GM10847 (cell line): ENCODE results near the gene CES5A.

ENCODE experiments used
- POLR2A ChIP-seq: IDR thresholded peaks from 2 replicates; pipeline ENCODE4 v1.6.1; 2011; ENCODE audit not compliant: insufficient read length; ENCODE audit errors: extremely low read depth

The CES5A gene

DNA sequence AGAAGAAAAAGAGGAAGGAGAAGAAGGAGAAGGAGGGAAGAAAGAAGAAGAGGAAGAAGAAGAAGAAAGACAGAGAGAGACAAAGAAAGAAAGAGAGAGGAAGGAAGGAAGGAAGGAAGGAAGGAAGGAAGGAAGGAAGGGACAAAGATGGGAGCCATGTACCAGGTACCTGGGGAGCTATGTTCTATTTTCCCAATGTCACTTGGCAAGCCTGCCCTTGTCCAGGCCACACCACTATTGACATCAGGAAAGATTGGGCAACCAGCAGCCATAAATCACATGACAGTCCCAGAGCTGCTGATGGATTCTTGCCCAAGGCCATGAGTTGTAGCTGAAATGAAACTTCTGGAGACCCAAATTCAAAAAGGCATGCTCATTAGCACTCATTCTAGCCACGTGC is 39.6 kb downstream of the CES5A start:
- TF ChIP-seq POLR2A: no peak

GRCh38 chr16:55834049-55834448 is 41.1 kb downstream of the CES5A start:
- TF ChIP-seq POLR2A: no peak

DNA sequence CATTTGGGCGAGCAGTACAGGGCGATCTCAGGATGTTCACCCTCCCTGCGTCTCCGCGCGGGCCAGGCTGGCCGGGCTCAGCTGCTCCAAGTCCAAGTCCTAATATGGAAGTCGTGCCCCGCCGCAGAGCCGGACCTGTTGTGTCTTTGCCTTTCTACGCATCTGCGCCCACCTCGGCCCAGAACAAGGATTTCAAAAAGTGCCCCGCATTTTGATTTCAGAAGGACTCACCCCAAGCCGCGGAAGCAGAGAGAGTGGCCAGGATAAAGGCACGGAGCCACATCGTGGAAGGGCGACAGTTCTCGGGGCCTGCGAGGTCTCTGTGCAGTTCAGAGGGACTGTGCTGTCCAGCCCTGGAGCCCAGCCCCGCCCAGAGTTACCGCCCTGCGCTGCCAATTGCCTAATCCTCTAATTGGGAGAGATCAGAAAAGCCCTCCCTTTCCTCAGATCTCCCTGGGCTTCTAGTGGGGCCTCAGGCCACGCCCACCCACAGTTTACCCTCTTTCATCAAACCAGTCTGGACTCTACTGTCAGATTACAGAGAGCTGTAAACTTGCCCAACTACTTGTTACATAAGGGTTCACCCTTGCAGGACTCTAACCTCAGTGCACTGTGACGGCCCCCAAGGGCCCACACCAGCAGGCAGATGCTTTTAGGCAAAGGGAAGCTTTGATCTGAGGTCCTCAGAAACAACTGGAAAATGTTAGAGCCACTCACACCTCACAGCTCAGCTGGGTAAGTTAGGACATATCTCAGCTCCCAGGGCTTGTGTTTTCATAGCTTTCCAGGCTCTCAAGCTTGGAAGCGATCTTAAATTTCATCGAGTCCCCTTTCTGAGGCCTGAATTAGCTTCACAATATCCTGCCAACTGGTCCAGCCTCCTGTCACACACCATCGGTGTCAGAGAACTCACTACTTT is 42.1 kb downstream of the CES5A start, which contains the start of gene CES1:
Gene CES1 (minus strand): TSS at position 324 of the 919 bp plus-strand sequence. CDS start 41 bp downstream, at position 283.
- no peak for TF ChIP-seq POLR2A

GRCh38 chr16:55832425-55832772 is 42.8 kb downstream of the CES5A start:
- TF ChIP-seq POLR2A: no peak

DNA sequence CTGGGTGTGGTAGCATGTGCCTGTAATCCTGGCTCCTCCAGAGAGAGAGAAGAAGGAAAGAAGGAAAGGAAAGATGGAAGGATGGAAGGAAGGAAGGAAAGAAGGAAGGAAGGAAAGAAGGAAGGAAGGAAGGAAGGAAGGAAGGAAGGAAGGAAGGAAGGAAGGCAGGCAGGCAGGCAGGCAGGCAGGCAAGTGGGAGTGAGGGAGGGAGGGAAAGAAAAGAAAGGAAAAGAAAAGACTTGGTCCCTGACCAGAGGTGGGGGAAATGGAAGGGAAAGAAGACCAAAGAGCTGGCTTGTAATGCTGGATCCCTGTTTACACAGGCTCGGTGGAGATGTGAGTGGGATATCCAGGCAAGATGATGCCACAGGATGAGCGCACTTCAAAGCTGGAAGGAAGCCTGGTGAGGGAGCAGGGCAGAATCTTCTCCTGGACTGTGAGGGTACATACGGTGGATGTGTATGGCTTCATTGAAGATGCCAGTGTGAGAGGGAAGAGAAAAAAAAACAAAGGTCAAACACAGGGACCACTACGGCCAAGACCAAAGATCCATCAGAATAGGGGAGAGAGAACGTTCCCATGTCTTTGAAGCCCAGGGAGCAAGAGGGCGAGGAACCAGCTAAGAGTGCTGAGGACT is 44.4 kb downstream of the CES5A start:
- no peak for TF ChIP-seq POLR2A

GRCh38 chr16:55828680-55829079 is 46.5 kb downstream of the CES5A start:
- TF ChIP-seq POLR2A: no peak

DNA sequence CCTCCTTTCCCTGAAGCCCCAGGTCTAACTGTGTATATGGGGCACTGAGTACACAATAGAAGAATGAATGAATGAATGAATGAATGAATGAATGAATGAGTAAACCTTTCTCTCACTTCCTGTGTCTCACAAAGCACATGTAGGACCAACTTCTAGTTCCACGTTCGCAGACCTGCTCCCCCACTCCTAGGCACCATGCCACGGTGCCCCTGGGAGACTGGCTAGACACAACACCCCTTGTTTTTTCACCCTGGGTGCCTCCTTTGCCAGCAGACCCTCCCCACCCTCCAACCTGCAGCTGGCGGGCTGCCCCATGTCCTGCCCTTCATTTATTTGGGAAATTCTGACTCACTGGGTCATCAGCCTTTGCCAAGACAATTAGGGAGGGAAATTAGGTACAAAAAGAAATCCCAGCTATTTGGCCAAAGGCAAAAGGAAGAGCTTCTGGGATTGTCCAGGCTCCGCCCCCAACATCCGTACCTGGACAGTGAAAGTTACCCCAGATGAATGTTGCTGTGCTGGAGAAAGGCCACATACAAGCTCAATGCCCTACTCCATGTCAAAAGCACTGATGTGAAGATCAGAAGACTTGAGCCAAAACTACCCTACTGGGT is 50.0 kb downstream of the CES5A start:
- TF ChIP-seq POLR2A: no peak

DNA sequence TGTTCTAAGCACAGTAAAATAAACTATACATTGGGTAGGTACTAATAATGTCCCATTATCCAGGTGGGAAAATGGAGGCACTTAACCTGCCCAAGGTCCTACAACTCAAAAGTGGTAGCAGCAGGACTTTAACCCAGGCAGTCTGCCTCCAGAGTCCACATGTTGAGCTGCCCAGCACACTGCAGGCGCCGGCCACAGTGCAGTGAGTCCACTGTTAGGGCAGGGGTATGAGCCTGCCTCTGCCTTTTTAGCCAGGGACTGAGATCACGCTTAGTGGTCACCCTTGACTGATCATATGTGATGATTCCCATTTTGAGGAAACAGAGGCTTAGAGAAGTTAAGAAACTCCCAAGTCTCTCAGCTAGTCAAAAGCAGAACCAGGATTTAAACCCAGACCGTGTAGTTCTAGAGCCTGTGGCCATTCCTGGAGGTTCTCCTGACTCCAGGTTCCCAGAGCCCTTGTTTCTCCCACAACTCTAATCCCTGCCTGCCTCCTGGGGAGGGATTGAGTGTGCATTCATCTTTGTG is 50.6 kb downstream of the CES5A start:
- no peak for TF ChIP-seq POLR2A

- no peak for TF ChIP-seq POLR2A
These were observed 52.8 kb downstream of the CES5A start for GRCh38 chr16:55822280-55822810.

DNA sequence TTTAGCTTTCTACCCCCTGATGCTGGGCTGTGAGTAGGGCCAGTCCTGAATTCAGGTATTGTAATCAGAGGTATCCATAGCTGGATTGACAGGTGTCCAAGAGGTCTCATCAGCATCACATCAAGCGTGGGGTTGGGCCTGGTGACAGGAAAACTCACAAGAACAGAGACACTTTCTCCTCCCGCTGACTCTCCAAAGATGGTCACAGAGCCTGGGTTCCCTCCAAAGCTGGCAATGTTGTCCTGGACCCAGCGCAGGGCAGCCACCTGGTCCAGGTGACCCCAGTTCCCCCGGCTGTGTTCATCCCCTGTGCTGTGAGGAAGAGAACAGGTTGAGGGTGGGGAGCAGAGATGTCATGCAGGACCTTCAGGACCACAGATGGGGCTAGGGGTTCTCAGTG is 54.0 kb downstream of the CES5A start:
- no peak for TF ChIP-seq POLR2A

- TF ChIP-seq POLR2A: no peak
These were observed 54.6 kb downstream of the CES5A start for GRCh38 chr16:55820615-55821014.

GRCh38 chr16:55817236-55817912 is 57.8 kb downstream of the CES5A start:
- TF ChIP-seq POLR2A: no peak

GRCh38 chr16:55815320-55815719 is 59.9 kb downstream of the CES5A start:
- no peak for TF ChIP-seq POLR2A

- TF ChIP-seq POLR2A: no peak
These were observed 62.2 kb downstream of the CES5A start for GRCh38 chr16:55812951-55813350.

- no peak for TF ChIP-seq POLR2A
These were observed 63.4 kb downstream of the CES5A start for GRCh38 chr16:55811811-55812210.
